Panc1 (cell line): ENCODE data around the gene DYNLL2. TPM values are rescaled to one million over a fixed set of nuclear protein-coding genes. Genes with fewer than 3 reads are reported as not detected.

Experiments used
- ATAC-seq: fragments of 200-7000 bp; cut with Tn5 transposase; 2 replicates; pipeline ENCODE4 v1.9.1; 2020; ENCODE audit warnings: mild to moderate bottlenecking, moderate library complexity
- BruUV-seq: library from RNA; stranded (reverse); fragments of 400-500 nt; replicated peaks from 2 replicates; lab custom pipeline; 2021; lab: Mats Ljungman, UMichigan
- CTCF ChIA-PET: fragments of 300-600 bp; sonication (Branson Sonifier 250); formaldehyde crosslinking; loops from one replicate; lab custom pipeline; 2022; ENCODE audit warnings: antibody characterized with exemption; lab: Charles Lee
- POLR2A ChIA-PET: fragments of 300-600 bp; sonication (Branson Sonifier 250); formaldehyde crosslinking; loops from one replicate; lab custom pipeline; 2022; ENCODE audit warnings: antibody characterized with exemption; lab: Charles Lee
- DNase-seq: peaks from one replicate; pipeline ENCODE4 v3.0.0-alpha.2; 2010; ENCODE audit warnings: low read depth, low spot score
- H3K27ac ChIP-seq: 2 replicates; pipeline ENCODE4 v1.5.1; 2011; ENCODE audit warnings: mild to moderate bottlenecking, low read length, inconsistent platforms
- H3K27me3 ChIP-seq: fragments of 200-500 bp; sonication (Bioruptor generic); 2 replicates; pipeline ENCODE4 v1.6.0; 2014; ENCODE audit warnings: low read length, inconsistent platforms; ENCODE audit not compliant: control insufficient read depth, insufficient read depth
- H3K36me3 ChIP-seq: fragments of 200-500 bp; sonication (Bioruptor generic); 2 replicates; pipeline ENCODE4 v1.5.1; 2014; ENCODE audit warnings: inconsistent platforms, mild to moderate bottlenecking, low read length, moderate library complexity; ENCODE audit not compliant: control insufficient read depth, insufficient read depth
- H3K4me1 ChIP-seq: 2 replicates; pipeline ENCODE4 v1.5.1; 2011; ENCODE audit warnings: inconsistent platforms, mild to moderate bottlenecking, low read length, moderate library complexity; ENCODE audit not compliant: control insufficient read depth, insufficient read depth
- H3K4me3 ChIP-seq, 2 experiments: 2 replicates each; pipeline ENCODE4 v1.5.1; 2011 to 2012; ENCODE audit warnings: low read depth in 2 of 2, low read length in 2 of 2, mild to moderate bottlenecking in 2 of 2, inconsistent platforms in 1 of 2, moderate library complexity in 1 of 2
- H3K9me3 ChIP-seq: fragments of 200-500 bp; sonication (Bioruptor generic); 2 replicates; pipeline ENCODE4 v1.5.1; 2014; ENCODE audit warnings: low read depth, mild to moderate bottlenecking, inconsistent platforms, low read length, moderate library complexity; ENCODE audit not compliant: control insufficient read depth, insufficient read depth
- POLR2AphosphoS5 ChIP-seq: IDR thresholded peaks from 2 replicates; pipeline ENCODE4 v1.6.1; 2012; ENCODE audit warnings: mild to moderate bottlenecking, low read depth, low read length, moderate library complexity
- SIN3A ChIP-seq: IDR thresholded peaks from 2 replicates; pipeline ENCODE4 v1.6.1; 2012; ENCODE audit warnings: low read depth, mild to moderate bottlenecking, low read length, moderate library complexity, borderline replicate concordance; ENCODE audit not compliant: insufficient read depth
- TCF7L2 ChIP-seq: IDR thresholded peaks from 2 replicates; pipeline ENCODE4 v1.6.1; 2011; ENCODE audit warnings: mild to moderate bottlenecking, low read depth, low read length, inconsistent platforms
- in situ Hi-C: cut with HindIII; loops from 2 replicates; pipeline ENCODE4 v1.10.0; 2016; ENCODE audit warnings: low sequenced_read_pairs, low pct_unique_long_range_greater_than_20kb
- intact Hi-C: fragments of 100-400 bp; cut with micrococcal nuclease; formaldehyde crosslinking; loops from one replicate; pipeline ENCODE4 v1.10.0; 2022; ENCODE audit not compliant: unreplicated experiment
- total RNA-seq: library from RNA; stranded (reverse); gene quantifications from one replicate; pipeline ENCODE4 v1.2.1, GENCODE V29; 2021; ENCODE audit not compliant: unreplicated experiment
- TF ChIP-seq, protein P1 (sequence below): fragments of 450-650 bp; IDR thresholded peaks from 2 replicates; pipeline ENCODE4 v1.5.1; 2017; ENCODE audit warnings: mild to moderate bottlenecking
- TF ChIP-seq, protein P2 (sequence below), 2 experiments: IDR thresholded peaks; 2 replicates each; pipeline ENCODE4 v1.6.1; 2011 to 2012; ENCODE audit warnings: low read depth in 2 of 2, control low read depth in 1 of 2, low read length in 1 of 2, mild to moderate bottlenecking in 1 of 2, moderate library complexity in 1 of 2; ENCODE audit not compliant: insufficient read depth in 1 of 2

Gene DYNLL2
- total RNA-seq, 1 experiment from 2014 or later, result 19.8 TPM

DNA sequence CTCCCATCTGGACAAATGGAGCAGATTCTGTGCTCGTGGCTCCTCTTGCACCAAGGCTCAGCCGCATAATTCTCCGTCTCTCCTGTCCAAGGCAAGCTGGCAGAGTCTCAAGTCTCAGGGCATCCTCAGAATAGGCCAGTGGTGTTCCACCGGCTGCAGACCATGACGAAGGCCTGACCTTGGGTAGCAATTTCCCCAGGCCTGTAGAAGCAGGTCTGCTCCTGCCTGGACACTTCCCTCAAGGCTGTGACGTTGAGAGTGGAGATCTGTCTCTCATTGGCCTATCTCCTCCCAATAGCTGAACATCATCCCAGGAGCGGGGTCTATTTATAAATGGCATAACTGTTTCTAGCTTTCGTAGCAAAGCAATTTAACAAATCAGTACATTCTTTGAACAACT, 42.8 kb upstream of the DYNLL2 start:
- CTCF ChIA-PET, result no interaction called here
- no peak overlapping the region for H3K27ac ChIP-seq
- H3K4me1 ChIP-seq, result no peaks in the 10 kb centered on the region
- BruUV-seq, result no TSS peak
- in situ Hi-C loops, result no loop called here
- H3K9me3 ChIP-seq, result no peaks in the 10 kb centered on the region
- TF ChIP-seq SIN3A (no peak), TCF7L2 (no peak), POLR2AphosphoS5 (no peak)
- TF ChIP-seq, protein P1, sequence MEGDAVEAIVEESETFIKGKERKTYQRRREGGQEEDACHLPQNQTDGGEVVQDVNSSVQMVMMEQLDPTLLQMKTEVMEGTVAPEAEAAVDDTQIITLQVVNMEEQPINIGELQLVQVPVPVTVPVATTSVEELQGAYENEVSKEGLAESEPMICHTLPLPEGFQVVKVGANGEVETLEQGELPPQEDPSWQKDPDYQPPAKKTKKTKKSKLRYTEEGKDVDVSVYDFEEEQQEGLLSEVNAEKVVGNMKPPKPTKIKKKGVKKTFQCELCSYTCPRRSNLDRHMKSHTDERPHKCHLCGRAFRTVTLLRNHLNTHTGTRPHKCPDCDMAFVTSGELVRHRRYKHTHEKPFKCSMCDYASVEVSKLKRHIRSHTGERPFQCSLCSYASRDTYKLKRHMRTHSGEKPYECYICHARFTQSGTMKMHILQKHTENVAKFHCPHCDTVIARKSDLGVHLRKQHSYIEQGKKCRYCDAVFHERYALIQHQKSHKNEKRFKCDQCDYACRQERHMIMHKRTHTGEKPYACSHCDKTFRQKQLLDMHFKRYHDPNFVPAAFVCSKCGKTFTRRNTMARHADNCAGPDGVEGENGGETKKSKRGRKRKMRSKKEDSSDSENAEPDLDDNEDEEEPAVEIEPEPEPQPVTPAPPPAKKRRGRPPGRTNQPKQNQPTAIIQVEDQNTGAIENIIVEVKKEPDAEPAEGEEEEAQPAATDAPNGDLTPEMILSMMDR, result no peak
- TF ChIP-seq, protein P2, sequence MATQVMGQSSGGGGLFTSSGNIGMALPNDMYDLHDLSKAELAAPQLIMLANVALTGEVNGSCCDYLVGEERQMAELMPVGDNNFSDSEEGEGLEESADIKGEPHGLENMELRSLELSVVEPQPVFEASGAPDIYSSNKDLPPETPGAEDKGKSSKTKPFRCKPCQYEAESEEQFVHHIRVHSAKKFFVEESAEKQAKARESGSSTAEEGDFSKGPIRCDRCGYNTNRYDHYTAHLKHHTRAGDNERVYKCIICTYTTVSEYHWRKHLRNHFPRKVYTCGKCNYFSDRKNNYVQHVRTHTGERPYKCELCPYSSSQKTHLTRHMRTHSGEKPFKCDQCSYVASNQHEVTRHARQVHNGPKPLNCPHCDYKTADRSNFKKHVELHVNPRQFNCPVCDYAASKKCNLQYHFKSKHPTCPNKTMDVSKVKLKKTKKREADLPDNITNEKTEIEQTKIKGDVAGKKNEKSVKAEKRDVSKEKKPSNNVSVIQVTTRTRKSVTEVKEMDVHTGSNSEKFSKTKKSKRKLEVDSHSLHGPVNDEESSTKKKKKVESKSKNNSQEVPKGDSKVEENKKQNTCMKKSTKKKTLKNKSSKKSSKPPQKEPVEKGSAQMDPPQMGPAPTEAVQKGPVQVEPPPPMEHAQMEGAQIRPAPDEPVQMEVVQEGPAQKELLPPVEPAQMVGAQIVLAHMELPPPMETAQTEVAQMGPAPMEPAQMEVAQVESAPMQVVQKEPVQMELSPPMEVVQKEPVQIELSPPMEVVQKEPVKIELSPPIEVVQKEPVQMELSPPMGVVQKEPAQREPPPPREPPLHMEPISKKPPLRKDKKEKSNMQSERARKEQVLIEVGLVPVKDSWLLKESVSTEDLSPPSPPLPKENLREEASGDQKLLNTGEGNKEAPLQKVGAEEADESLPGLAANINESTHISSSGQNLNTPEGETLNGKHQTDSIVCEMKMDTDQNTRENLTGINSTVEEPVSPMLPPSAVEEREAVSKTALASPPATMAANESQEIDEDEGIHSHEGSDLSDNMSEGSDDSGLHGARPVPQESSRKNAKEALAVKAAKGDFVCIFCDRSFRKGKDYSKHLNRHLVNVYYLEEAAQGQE (IDR thresholded peaks at IDR 0.05; ENCODE audit: insufficient read depth in 1 of 2, low read depth in 2 of 2, low read length in 1 of 2), result no peak
- DNase-seq (no peak), ATAC-seq (0 out of 2 replicates have a peak, but pooled peaks have one; percentile 42)
- intact Hi-C loops, result no loop called here
- no peak overlapping the region for H3K4me3 ChIP-seq
- no peaks in the 10 kb centered on the region for H3K36me3 ChIP-seq
- POLR2A ChIA-PET, result interaction anchor here (0.6 to 0.9 kb wide), 2 partner anchors 15 to 33 kb away, joined by 3 to 5 read pairs; no protein-coding TSS in a partner anchor
- no peaks in the 10 kb centered on the region for H3K27me3 ChIP-seq

DNA sequence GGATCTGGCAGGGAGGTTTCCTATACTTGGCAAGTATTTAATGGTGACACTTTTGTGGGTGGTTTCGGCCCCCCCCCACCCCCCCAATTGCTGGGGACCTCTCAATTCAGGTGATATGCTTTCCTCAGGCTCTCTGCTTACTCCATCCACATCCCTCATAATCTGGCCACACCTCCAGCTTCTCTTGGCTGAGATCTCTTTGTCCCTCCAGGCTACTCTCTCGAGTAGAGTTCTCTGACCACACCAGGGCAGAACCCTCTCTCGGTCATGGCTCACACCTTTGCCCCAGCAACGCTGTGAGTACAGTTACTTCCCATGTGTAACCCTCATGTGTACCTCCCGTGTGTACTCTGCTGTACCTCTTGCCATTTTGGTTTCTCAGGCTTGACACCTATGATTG, 42.1 kb upstream of the DYNLL2 start:
- ChIA-PET POLR2A (interaction anchor here (0.6 kb wide), 1 partner anchor 433 kb away, joined by 3 read pairs; no protein-coding TSS in a partner anchor), CTCF (no interaction called here)
- Histone ChIP-seq H3K27me3 (no peaks in the 10 kb centered on the region), H3K9me3 (no peaks in the 10 kb centered on the region), H3K36me3 (no peaks in the 10 kb centered on the region), H3K4me3 (no peak overlapping the region), H3K4me1 (no peaks in the 10 kb centered on the region), H3K27ac (no peak overlapping the region)
- ATAC-seq (no peak), DNase-seq (no peak)
- no TSS peak for BruUV-seq
- no peak for TF ChIP-seq POLR2AphosphoS5
- TF ChIP-seq SIN3A, result no peak
- TF ChIP-seq, protein P1, result no peak
- TF ChIP-seq, protein P2 (IDR thresholded peaks at IDR 0.05; ENCODE audit: insufficient read depth in 1 of 2, low read depth in 2 of 2, low read length in 1 of 2), result no peak
- TF ChIP-seq TCF7L2, result no peak
- in situ Hi-C loops (no loop called here), intact Hi-C loops (no loop called here)
